Measurements from ENCODE around the gene CYTH2. TPM values are rescaled to one million over a fixed set of nuclear protein-coding genes. Genes with fewer than 3 reads are reported as not detected.

Gene CYTH2
- total and polyA plus RNA-seq, 9 of the 15 experiments (the other 6 are each of a cell fraction or from before 2014, with no cell fraction given) = 1.8 to 45.2 (median 23.8) TPM

DNA sequence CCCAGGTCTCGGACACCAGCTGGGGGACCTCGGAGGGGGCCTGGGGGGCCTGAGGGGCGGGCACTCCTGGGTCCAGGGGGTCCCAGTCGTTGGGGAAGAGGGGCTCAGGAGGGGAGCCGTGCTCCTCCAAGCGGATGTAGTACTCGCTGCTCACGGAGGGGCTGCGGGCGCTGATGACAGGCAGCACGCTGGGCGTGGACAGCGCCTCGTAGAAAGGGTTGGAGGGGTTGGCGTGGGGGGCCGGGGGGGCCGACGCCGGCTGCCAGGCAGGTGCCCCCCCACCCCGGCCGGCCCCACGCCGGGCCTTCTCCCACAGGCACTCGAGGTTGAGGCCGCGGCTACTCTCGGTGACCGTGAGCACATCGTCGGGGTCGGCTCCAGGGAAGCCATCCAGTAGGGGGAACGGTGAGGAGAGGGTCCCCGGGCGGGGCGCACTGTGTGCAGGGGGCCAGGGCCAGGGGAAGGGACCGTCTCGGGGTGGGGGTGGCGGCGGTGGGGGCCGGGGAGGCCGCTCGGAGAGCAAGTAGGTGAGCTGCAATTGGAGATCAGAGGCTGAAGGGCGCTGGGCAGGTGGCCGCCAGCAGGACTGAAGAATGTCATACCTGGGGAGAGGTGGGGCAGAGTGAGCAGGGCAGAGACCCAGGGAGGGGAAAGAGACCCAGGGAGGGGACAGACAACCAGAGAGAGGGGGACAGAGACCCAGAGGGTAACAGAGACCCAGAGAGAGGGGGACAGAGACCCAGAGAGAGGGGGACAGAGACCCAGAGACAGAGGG lies 30.3 kb downstream of the CYTH2 start (continued):
- TF ChIP-seq MBD1 (CRISPR knock-in tag; IDR thresholded peaks at IDR 0.05) = no peak
- TF ChIP-seq KDM5B (IDR thresholded peaks at IDR 0.05; ENCODE audit: insufficient replicate concordance, low read depth, low read length) = no peak
- TF ChIP-seq NR2C2 (CRISPR knock-in tag; IDR thresholded peaks at IDR 0.05) = no peak
- no peak for TF ChIP-seq NR2C2 (tag; IDR thresholded peaks at IDR 0.05)

DNA sequence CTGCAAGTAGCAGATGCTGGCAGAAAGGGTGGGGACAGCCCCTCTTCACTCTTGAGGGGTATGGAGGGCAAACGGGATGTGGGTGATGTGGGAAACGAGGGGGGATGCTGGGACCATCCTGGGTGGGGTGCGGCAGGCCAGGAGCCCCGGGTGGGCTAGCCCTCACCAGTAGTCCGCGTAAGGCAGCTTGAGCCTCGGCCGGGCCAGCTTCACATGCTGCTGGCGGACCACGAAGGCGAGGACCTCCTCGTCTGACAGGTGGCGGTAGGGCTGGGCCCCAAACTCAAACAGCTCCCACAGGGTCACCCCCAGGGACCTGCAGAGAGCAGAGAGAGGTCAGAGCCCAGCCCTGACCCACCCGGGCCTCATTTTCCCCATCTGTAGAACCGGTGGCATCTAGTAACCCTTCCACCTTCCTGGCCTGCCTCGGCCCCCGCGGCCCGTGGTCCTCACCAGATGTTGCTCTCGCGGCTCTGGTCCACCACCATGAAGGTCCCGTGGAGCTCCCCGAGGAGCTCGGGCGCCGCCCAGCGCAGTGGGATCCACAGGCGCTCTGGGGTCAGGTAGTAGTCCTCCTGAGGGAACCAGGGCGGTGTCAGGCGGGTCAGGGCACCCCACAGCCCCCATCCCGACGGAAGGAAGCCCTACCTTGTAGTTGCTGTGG lies 31.8 kb downstream of the CYTH2 start:
- H4K20me1 ChIP-seq (replicated peaks; ENCODE audit: control insufficient read depth, insufficient read depth, low read length) = no peaks in the 10 kb centered on the region
- H3K27me3 ChIP-seq (ENCODE audit: control insufficient read depth in 2 of 2, insufficient read depth in 2 of 2, low read length in 2 of 2) = no peaks in the 10 kb centered on the region
- ATAC-seq = no peak
- POLR2A ChIA-PET = interaction anchor here (0.5 to 1.4 kb wide), 3 partner anchors 12 to 123 kb away, joined by 3 to 4 read pairs (median 3); no protein-coding TSS in a partner anchor
- no peaks in the 10 kb centered on the region for H3K9me3 ChIP-seq (replicated peaks; ENCODE audit: control insufficient read depth, insufficient read depth, low read depth, low read length)
- H3K4me2 ChIP-seq (ENCODE audit: insufficient read depth, low read length) = peak overlapping the region; percentile 85
- BruUV-seq (replicated peaks) = TSS peak; percentile 62
- peaks cover 3% of the 10 kb centered on the region for H3K9me1 ChIP-seq (ENCODE audit: control insufficient read depth, insufficient read depth, low read length)
- H3K4me1 ChIP-seq (replicated peaks in 1 of 2; ENCODE audit: control insufficient read depth in 2 of 2, insufficient read depth in 2 of 2, low read length in 2 of 2) = peaks cover 10 to 50% of the 10 kb centered on the region in 2 experiments; a peak in 4 of 5 replicates
- peaks cover 3% of the 10 kb centered on the region; the same call in 1 of the 3 replicates for H3K36me3 ChIP-seq (ENCODE audit: control insufficient read depth, insufficient read depth, low read length)
- no peak for DNase-seq (ENCODE audit: extremely low read depth in 1 of 4, low spot score in 3 of 4)
- intact Hi-C loops (cut with micrococcal nuclease) = loop anchor here (5.0 kb wide), 1 partner anchor 169 kb away; no protein-coding TSS in a partner anchor
- H3K4me3 ChIP-seq = peak overlapping the region; percentile 51
- peaks cover 7% of the 10 kb centered on the region; the same call in 2 of the 3 replicates for H3K79me2 ChIP-seq (ENCODE audit: control insufficient read depth, insufficient read depth, low read length)
- peak overlapping the region; percentile 53 to 94 for H3K9ac ChIP-seq (ENCODE audit: insufficient read depth in 1 of 2, low read depth in 2 of 2, low read length in 2 of 2)
- peak overlapping the region; percentile 73 for H3K27ac ChIP-seq (ENCODE audit: extremely low read depth, low read depth, low read length)
- peak overlapping the region; percentile 95 for H2AFZ ChIP-seq (ENCODE audit: low read depth, low read length)
- 16% methylated on average over 28 of the region's 32 CpGs for WGBS (ENCODE audit: insufficient coverage, low coverage, missing lambda C conversion rate)
- in situ Hi-C loops (cut with MboI) = no loop called here
- CTCF ChIA-PET (ENCODE audit: low intra/inter-chr PET ratio) = no interaction called here
- FAIRE-seq = peak; percentile 40
- TF ChIP-seq SAFB (IDR thresholded peaks at IDR 0.05; ENCODE audit: borderline replicate concordance, low read depth, low read length) (peak; percentile 61; the same call in 1 of the 2 replicates), RBBP5 (IDR thresholded peaks at IDR 0.05; ENCODE audit: borderline replicate concordance, insufficient read depth, low read length, poor library complexity, severe bottlenecking) (peak; percentile 18), MBD2 (IDR thresholded peaks at IDR 0.05; ENCODE audit: borderline replicate concordance, low read depth) (0 out of 2 replicates have a peak, but pooled peaks have one; percentile 8), TCFL5 (CRISPR knock-in tag; conservative IDR thresholded peaks at IDR 0.05) (no peak), E2F6 (IDR thresholded peaks at IDR 0.05; ENCODE audit: borderline replicate concordance in 1 of 2, extremely low read depth in 1 of 2, insufficient read depth in 1 of 2, insufficient read length in 1 of 2, low read depth in 1 of 2, low read length in 1 of 2, poor library complexity in 1 of 2, severe bottlenecking in 1 of 2) (peak; percentile 37 to 61), ZFX (CRISPR knock-in tag; IDR thresholded peaks at IDR 0.05) (peak; percentile 69), GATAD2A (IDR thresholded peaks at IDR 0.05) (peak; percentile 19; the same call in 1 of the 2 replicates), PHF8 (IDR thresholded peaks at IDR 0.05; ENCODE audit: borderline replicate concordance, low read length) (peak; percentile 60; the same call in 1 of the 2 replicates)

Measured in K562 (cell line).